WI38 (cell line): ENCODE measurements around the gene GORASP2.

Experiments used
- H3K4me3 ChIP-seq: 2 replicates; pipeline ENCODE4 v1.5.1; 2011; ENCODE audit warnings: low read depth, mild to moderate bottlenecking, control low read depth, low read length
- CTCF ChIP-seq: IDR thresholded peaks from 2 replicates; pipeline ENCODE4 v1.5.1; 2012; ENCODE audit warnings: low read depth, mild to moderate bottlenecking, control low read depth, low read length

The GORASP2 gene

GRCh38 chr2:170986566-170987258 is 57.7 kb downstream of the GORASP2 start:
- no peak overlapping the region for H3K4me3 ChIP-seq
- no peak for TF ChIP-seq CTCF

DNA sequence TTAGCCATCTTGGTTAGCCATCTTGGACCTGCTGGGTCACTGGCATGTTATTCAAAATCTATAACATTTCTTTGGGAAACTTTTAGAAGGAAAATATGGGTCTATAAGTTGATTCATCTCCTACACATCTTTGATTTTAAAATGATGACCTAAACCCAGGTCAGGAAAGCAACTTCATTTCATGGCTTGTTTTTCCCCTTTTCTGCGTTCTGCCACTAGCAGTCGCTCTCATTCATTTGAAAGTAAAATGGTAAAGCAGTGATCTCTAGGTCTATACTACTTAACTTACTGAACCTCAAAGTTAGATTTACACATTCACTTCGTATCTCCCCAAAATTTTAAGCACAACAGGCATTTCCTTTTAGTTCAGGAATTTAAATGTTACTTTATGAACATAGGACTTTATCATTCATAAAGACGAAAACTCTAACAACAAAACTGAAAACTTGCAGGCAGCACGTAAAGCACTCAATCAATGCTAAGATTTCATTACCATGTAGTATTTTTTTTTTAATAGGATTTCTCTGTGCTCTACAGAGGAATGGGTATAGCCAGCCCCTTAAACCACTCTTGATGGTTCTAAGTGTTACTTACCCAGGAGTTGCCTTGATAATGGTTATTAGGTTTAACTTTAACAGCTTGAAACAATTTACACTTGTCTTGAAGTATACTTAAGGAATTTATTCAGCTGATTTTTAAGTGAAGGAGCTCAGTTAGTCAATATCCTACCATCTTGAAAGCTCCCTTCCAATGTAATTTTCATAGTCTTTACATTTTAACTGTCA is 62.5 kb downstream of the GORASP2 start:
- no peak for TF ChIP-seq CTCF
- no peak overlapping the region for H3K4me3 ChIP-seq

DNA sequence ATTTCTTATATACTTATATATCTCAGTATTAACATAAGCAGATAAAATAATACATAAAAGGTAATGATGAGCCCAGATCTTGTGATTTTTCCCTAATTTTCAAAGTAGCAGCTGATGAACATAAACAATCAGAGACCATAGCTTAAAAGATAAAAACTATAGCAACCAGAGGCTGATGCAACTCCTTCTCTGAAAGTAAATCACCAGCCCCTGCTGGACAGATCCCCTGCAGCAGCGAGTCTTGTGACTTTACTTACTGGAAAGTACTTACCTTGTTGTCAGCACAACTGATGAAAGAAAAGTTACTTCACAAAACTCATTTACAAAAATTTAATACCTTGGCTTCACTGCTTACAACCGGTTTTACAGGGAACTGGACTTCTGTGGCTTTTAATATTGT is 67.3 kb downstream of the GORASP2 start:
- no peak overlapping the region for H3K4me3 ChIP-seq
- no peak for TF ChIP-seq CTCF

- no peak for TF ChIP-seq CTCF
- H3K4me3 ChIP-seq, result no peak overlapping the region
These were observed 69.0 kb downstream of the GORASP2 start for GRCh38 chr2:170997893-170998597.

DNA sequence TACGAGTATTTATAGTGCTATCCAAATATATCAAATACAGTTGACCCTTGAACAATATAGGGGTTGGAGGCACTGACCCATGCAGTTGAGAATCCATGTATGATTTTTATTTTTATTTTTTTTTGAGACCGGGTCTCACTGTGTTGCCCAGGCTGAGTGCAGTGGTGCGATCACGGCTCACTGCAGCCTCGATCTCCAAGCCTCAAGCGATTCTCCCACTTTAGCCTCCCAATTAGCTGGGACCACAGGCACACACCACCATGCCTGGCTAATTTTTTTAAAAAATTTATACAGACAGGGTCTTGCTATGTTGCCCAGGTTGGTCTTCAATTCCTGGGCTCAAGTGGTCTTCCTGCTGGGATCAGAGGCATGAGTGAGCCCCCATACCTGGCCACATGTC is 70.6 kb downstream of the GORASP2 start:
- TF ChIP-seq CTCF, result no peak
- H3K4me3 ChIP-seq, result no peak overlapping the region

- TF ChIP-seq CTCF, result no peak
- H3K4me3 ChIP-seq, result no peak overlapping the region
These were observed 75.3 kb downstream of the GORASP2 start for GRCh38 chr2:171004363-171004762.

DNA sequence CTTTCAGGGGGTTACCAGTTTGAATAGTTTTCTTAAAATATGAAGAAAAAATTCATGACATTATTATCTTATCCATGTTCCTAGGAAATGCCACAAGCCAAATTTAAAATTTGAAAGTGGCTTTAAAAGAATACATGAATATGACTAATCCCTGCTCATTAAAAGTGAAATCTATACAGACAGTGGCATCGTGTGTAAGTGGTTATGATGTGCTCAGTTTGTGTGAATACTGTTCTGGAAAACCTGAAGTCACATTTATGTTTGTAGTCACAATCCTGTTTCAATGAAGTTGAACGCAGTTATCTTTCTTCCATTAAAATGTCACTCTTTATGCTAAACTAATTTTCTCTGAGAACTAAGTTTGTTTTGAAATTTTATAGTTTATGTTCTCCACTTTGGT is 75.8 kb downstream of the GORASP2 start:
- H3K4me3 ChIP-seq, result no peak overlapping the region
- TF ChIP-seq CTCF, result no peak
